GM23338 (cell line): ENCODE measurements around the gene HNRNPUL2. TPM values are rescaled to one million over a fixed set of nuclear protein-coding genes. Genes with fewer than 3 reads are reported as not detected.

Source experiments
- ATAC-seq: fragments of 200-7000 bp; cut with Tn5 transposase; 3 replicates; pipeline ENCODE4 v1.9.1; 2020
- DNase-seq: peaks from one replicate; pipeline ENCODE4 v3.0.0-alpha.2; 2015; ENCODE audit warnings: low spot score
- H2AFZ ChIP-seq: fragments of 200-600 bp; sonication (generic); 2 replicates; pipeline ENCODE4 v1.8.0; 2016; ENCODE audit warnings: antibody characterized with exemption, mild to moderate bottlenecking, moderate library complexity
- H3F3A ChIP-seq: fragments of 200-600 bp; sonication (generic); replicated peaks from 2 replicates; pipeline ENCODE4 v1.8.0; 2017; ENCODE audit warnings: antibody characterized with exemption, mixed run types, low read depth
- H3K27ac ChIP-seq: fragments of 200-600 bp; sonication (generic); 2 replicates; pipeline ENCODE4 v1.6.1; 2016; ENCODE audit warnings: low read depth
- H3K27me3 ChIP-seq: fragments of 200-600 bp; sonication (generic); 2 replicates; pipeline ENCODE4 v1.8.0; 2016; ENCODE audit warnings: mild to moderate bottlenecking, mixed run types, moderate library complexity; ENCODE audit not compliant: insufficient read depth
- H3K36me3 ChIP-seq: fragments of 200-600 bp; sonication (generic); 2 replicates; pipeline ENCODE4 v1.8.0; 2016; ENCODE audit warnings: mild to moderate bottlenecking; ENCODE audit not compliant: insufficient read depth
- H3K4me1 ChIP-seq: fragments of 200-600 bp; sonication (generic); 2 replicates; pipeline ENCODE4 v1.8.0; 2016; ENCODE audit warnings: mild to moderate bottlenecking, moderate library complexity; ENCODE audit not compliant: insufficient read depth
- H3K4me2 ChIP-seq: fragments of 200-600 bp; sonication (generic); 2 replicates; pipeline ENCODE4 v1.7.1; 2017; ENCODE audit warnings: mixed run types
- H3K4me3 ChIP-seq: fragments of 200-600 bp; sonication (generic); 2 replicates; pipeline ENCODE4 v1.6.1; 2016; ENCODE audit warnings: mixed run types
- H3K79me2 ChIP-seq: fragments of 200-600 bp; sonication (generic); replicated peaks from 2 replicates; pipeline ENCODE4 v1.8.0; 2017; ENCODE audit warnings: mild to moderate bottlenecking; ENCODE audit not compliant: insufficient read depth
- H3K9me2 ChIP-seq: fragments of 200-600 bp; sonication (generic); 2 replicates; pipeline ENCODE4 v1.8.0; 2017; ENCODE audit not compliant: insufficient read depth
- H4K20me1 ChIP-seq: fragments of 200-600 bp; sonication (generic); replicated peaks from 2 replicates; pipeline ENCODE4 v1.8.0; 2017; ENCODE audit warnings: mild to moderate bottlenecking; ENCODE audit not compliant: insufficient read depth
- H3K27ac Mint-ChIP-seq: 2 replicates; pipeline ENCODE4 v1.8.0; 2020; ENCODE audit warnings: inconsistent platforms, mild to moderate bottlenecking, moderate library complexity, mixed read lengths
- H3K27me3 Mint-ChIP-seq: 3 replicates; pipeline ENCODE4 v1.8.0; 2022; ENCODE audit warnings: low read depth, mild to moderate bottlenecking, moderate library complexity, mixed read lengths, inconsistent platforms; ENCODE audit not compliant: insufficient read depth, poor library complexity
- H3K36me3 Mint-ChIP-seq: 3 replicates; pipeline ENCODE4 v1.8.0; 2021; ENCODE audit warnings: low read depth, mild to moderate bottlenecking, inconsistent platforms, moderate library complexity, mixed read lengths
- H3K4me1 Mint-ChIP-seq: 3 replicates; pipeline ENCODE4 v1.8.0; 2020; ENCODE audit warnings: mild to moderate bottlenecking, inconsistent platforms, mixed read lengths
- H3K4me3 Mint-ChIP-seq: 3 replicates; pipeline ENCODE4 v1.8.0; 2021; ENCODE audit warnings: moderate library complexity, mild to moderate bottlenecking, inconsistent platforms, mixed read lengths
- H3K9me3 Mint-ChIP-seq: 3 replicates; pipeline ENCODE4 v1.8.0; 2020; ENCODE audit warnings: moderate library complexity, mild to moderate bottlenecking, inconsistent platforms, mixed read lengths
- CREB1 ChIP-seq: fragments of 250-450 bp; sonication (Bioruptor Pico); IDR thresholded peaks from 2 replicates; pipeline ENCODE4 v1.5.0; 2020; ENCODE audit warnings: low read depth, mild to moderate bottlenecking, moderate library complexity
- EZH2 ChIP-seq: fragments of 200-600 bp; sonication (generic); IDR thresholded peaks from one replicate; pipeline ENCODE4 v1.8.0; 2017; ENCODE audit warnings: antibody characterized with exemption, mild to moderate bottlenecking, low read depth; ENCODE audit not compliant: unreplicated experiment
- EZH2phosphoT487 ChIP-seq: fragments of 200-600 bp; sonication (generic); IDR thresholded peaks from one replicate; pipeline ENCODE4 v1.8.1; 2018; ENCODE audit warnings: antibody characterized with exemption; ENCODE audit not compliant: unreplicated experiment
- NANOG ChIP-seq: IDR thresholded peaks from 2 replicates; pipeline ENCODE4 v1.6.1; 2016; ENCODE audit warnings: antibody characterized with exemption, borderline replicate concordance
- POLR2AphosphoS5 ChIP-seq: IDR thresholded peaks from 2 replicates; pipeline ENCODE4 v1.6.1; 2016; ENCODE audit warnings: antibody characterized with exemption, low read depth
- STAT1 ChIP-seq: IDR thresholded peaks from one replicate; pipeline ENCODE4 v1.6.1; 2016; ENCODE audit warnings: antibody characterized with exemption; ENCODE audit not compliant: unreplicated experiment
- ZNF114 ChIP-seq: fragments of 250-450 bp; sonication (Bioruptor Pico); IDR thresholded peaks from 2 replicates; pipeline ENCODE4 v1.5.0; 2020; ENCODE audit warnings: mild to moderate bottlenecking, moderate library complexity
- ZNF462 ChIP-seq: fragments of 250-450 bp; sonication (Bioruptor Pico); IDR thresholded peaks from 2 replicates; pipeline ENCODE4 v1.5.0; 2020; ENCODE audit warnings: mild to moderate bottlenecking, moderate library complexity
- polyA plus RNA-seq: library from polyadenylated mRNA; unstranded; fragments of >200 nt; fragmentation: Nextera tagmentation; extraction: Ambion mirVana; gene quantifications from 2 replicates; pipeline ENCODE4 v1.2.1, GENCODE V29; 2016
- total RNA-seq: library from RNA; depleted of rRNA; stranded (reverse); fragments of >200 nt; shearing (Covaris generic); gene quantifications from 2 replicates; pipeline ENCODE4 v1.2.3, GENCODE V29; 2014

The HNRNPUL2 gene
- total and polyA plus RNA-seq, 2 experiments from 2014 or later, result 9.4 to 18.3 TPM

DNA sequence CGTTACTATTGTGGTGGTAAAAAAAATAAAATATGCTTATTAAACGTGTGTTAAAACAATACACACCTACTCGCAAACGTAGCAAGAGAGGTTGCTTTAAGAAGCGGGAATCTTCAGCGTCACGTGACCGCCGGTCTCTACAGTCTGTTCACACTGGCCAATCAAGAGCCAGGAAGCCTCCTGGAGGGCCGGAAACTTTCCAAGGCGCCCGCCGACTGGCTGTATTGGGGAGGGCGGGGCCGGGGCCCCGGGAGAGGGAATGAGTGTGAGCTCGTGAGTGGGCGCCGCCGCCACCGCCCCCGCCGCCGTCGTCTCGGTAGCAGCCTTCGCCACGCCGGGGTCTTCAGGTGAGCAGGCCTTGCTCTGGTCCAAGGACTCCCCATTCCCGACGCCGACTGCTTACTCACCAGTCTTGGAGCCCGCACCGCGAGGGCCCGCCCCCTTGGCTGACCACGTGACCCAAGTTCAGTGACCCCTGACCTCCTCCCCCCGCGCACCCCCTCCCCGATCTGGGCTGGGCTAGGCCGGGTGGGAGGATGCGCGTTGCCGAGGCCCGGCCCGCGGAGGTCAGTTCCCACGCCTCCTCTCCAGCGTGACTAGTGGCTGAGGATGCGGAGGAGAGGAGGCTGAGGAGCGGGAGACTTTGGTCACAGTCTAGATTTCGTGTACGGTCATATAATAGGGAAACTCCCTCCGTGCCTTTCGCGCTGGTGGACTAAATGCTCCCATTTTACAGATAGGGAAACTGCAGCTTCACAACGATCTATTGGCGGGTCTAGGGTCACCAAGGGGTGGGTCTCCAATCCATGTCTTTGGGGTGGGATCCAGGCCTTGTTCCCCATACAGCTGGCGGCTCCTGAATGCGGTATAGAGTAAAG is 44.1 kb upstream of the HNRNPUL2 start, which contains the start of gene TAF6L:
TSS of gene TAF6L (plus strand) at position 253 of the 878 bp plus-strand sequence. CDS start 4,388 bp downstream, outside the sequence.
- peak; percentile 99 for DNase-seq

More for the DNA sequence above, 44.1 kb upstream of the HNRNPUL2 start, which contains the start of gene TAF6L:
- no peaks in the 10 kb centered on the region for H3K9me2 ChIP-seq
- ATAC-seq, result peak; percentile 84
- H3K36me3 ChIP-seq, result peaks cover 16% of the 10 kb centered on the region
- Mint-ChIP-seq H3K4me1 (peaks cover 14% of the 10 kb centered on the region), H3K27me3 (peaks cover 14% of the 10 kb centered on the region), H3K27ac (peak within 1 kb of the TSS; percentile 97), H3K9me3 (no peaks in the 10 kb centered on the region; the same call in 2 of the 3 replicates), H3K36me3 (peaks cover 34% of the 10 kb centered on the region), H3K4me3 (peak within 1 kb of the TSS; percentile 90)
- peak within 1 kb of the TSS; percentile 89 for H3K4me3 ChIP-seq
- H3K27me3 ChIP-seq, result no peaks in the 10 kb centered on the region
- H3F3A ChIP-seq, result peaks cover 25% of the 10 kb centered on the region
- H2AFZ ChIP-seq, result peak within 1 kb of the TSS; percentile 58; the same call in 1 of the 2 replicates
- peak within 1 kb of the TSS; percentile 95 for H3K27ac ChIP-seq
- peak within 1 kb of the TSS; percentile 76 for H3K4me2 ChIP-seq
- no peak for TF ChIP-seq EZH2
- TF ChIP-seq ZNF462, result no peak
- TF ChIP-seq EZH2phosphoT487, result no peak
- peak; percentile 49; the same call in 1 of the 2 replicates for TF ChIP-seq POLR2AphosphoS5
- TF ChIP-seq NANOG, result no peak
- TF ChIP-seq STAT1, result no peak
- no peak for TF ChIP-seq ZNF114 (CRISPR knock-in tag)
- peak; percentile 38; the same call in 1 of the 2 replicates for TF ChIP-seq CREB1 (CRISPR knock-in tag)
- peaks cover 31% of the 10 kb centered on the region for H3K79me2 ChIP-seq
- H4K20me1 ChIP-seq, result peaks cover 3% of the 10 kb centered on the region; the same call in 1 of the 2 replicates
- H3K4me1 ChIP-seq, result peaks cover 9% of the 10 kb centered on the region; the same call in 1 of the 2 replicates
